Tibial artery (tissue), 4 donors: ENCODE results near the gene NCBP1.

Experiments
- DNase-seq, 2 donors: peaks; one replicate each; pipeline ENCODE4 v3.0.0-alpha.2; 2019
- H3K27ac ChIP-seq, 2 donors: fragments of 200-600 bp; sonication (generic) in 1 of 2; 1 replicate in 1 of 2; 2 replicates in 1 of 2; pipeline ENCODE4 v1.5.1; 2018 to 2019; ENCODE audit warnings: mild to moderate bottlenecking in 1 of 2
- H3K27me3 ChIP-seq, 2 donors: fragments of 200-600 bp; sonication (generic) in 1 of 2; one replicate each; pipeline versions ENCODE4 v1.5.1 to v1.6.0; 2016 to 2019
- H3K36me3 ChIP-seq, 3 donors: fragments of 200-600 bp; sonication (generic) in 2 of 3; one replicate each; pipeline ENCODE4 v1.5.1; 2016 to 2019; ENCODE audit warnings: mild to moderate bottlenecking in 2 of 3
- H3K4me1 ChIP-seq, 4 donors: fragments of 200-600 bp; sonication (generic) in 2 of 4; 1 replicate in 3 of 4; 2 replicates in 1 of 4; pipeline ENCODE4 v1.5.1; 2016 to 2019
- H3K4me3 ChIP-seq, 2 donors: fragments of 200-600 bp; sonication (generic) in 1 of 2; 1 replicate in 1 of 2; 2 replicates in 1 of 2; pipeline ENCODE4 v1.5.1; 2018 to 2019; ENCODE audit warnings: mild to moderate bottlenecking in 2 of 2
- H3K9me3 ChIP-seq, 3 donors: fragments of 200-600 bp; sonication (generic) in 1 of 3; one replicate each; pipeline ENCODE4 v1.5.1; 2016 to 2019
- CTCF ChIP-seq, 2 experiments: fragments of 200-600 bp in 1 of 2; fragments of 450-650 bp in 1 of 2; IDR thresholded peaks; one replicate each; pipeline ENCODE4 v1.5.1; 2017 to 2019; ENCODE audit warnings: antibody characterized with exemption in 2 of 2, mild to moderate bottlenecking in 1 of 2, moderate library complexity in 1 of 2
- intact Hi-C: fragments of 100-400 bp; cut with DNase I; formaldehyde crosslinking; loops from one replicate; pipeline ENCODE4 v1.15.0; 2023; ENCODE audit warnings: low total_unique reads

The NCBP1 gene

GRCh38 chr9:97704345-97704677 is 70.7 kb downstream of the NCBP1 start:
- Histone ChIP-seq H3K9me3 (no peaks in the 10 kb centered on the region), H3K27ac (peak overlapping the region; percentile 43 to 78), H3K36me3 (no peaks in the 10 kb centered on the region), H3K27me3 (peaks cover 0 to under 1% of the 10 kb centered on the region in 2 donors), H3K4me3 (no peak overlapping the region), H3K4me1 (peaks cover 0 to 14% (median 0%) of the 10 kb centered on the region in 4 donors)
- no peak for TF ChIP-seq CTCF (IDR thresholded peaks at IDR 0.05)
- intact Hi-C loops, result loop anchor here (10.0 kb wide), 1 partner anchor 280 kb away; the partner anchor contains the start of gene ANP32B
- DNase-seq, result no peak

GRCh38 chr9:97704851-97705250 is 71.2 kb downstream of the NCBP1 start:
- H3K4me1 ChIP-seq, result peaks cover 0 to 14% (median 0%) of the 10 kb centered on the region in 4 donors
- no peak for TF ChIP-seq CTCF (IDR thresholded peaks at IDR 0.05)
- no peaks in the 10 kb centered on the region for H3K36me3 ChIP-seq
- H3K4me3 ChIP-seq, result no peak overlapping the region
- DNase-seq, result no peak
- peaks cover 0 to 3% of the 10 kb centered on the region in 2 donors for H3K27me3 ChIP-seq
- H3K27ac ChIP-seq, result peak overlapping the region in 1 of 2 donors; percentile 78
- intact Hi-C loops, result loop anchor here (10.0 kb wide), 1 partner anchor 280 kb away; the partner anchor contains the start of gene ANP32B
- no peaks in the 10 kb centered on the region for H3K9me3 ChIP-seq

- Histone ChIP-seq H3K27ac (no peak overlapping the region), H3K9me3 (no peaks in the 10 kb centered on the region), H3K4me3 (no peak overlapping the region), H3K27me3 (peaks cover 0 to 3% of the 10 kb centered on the region in 2 donors), H3K4me1 (peaks cover 0 to 14% (median 0%) of the 10 kb centered on the region in 4 donors), H3K36me3 (no peaks in the 10 kb centered on the region)
- no peak for DNase-seq
- intact Hi-C loops, result loop anchor here (10.0 kb wide), 1 partner anchor 279 kb away; the partner anchor contains the start of gene ANP32B
- TF ChIP-seq CTCF (IDR thresholded peaks at IDR 0.05), result no peak
These were observed 71.8 kb downstream of the NCBP1 start for GRCh38 chr9:97705354-97705950.

GRCh38 chr9:97706246-97706645 is 72.6 kb downstream of the NCBP1 start:
- intact Hi-C loops, result loop anchor here (10.0 kb wide), 1 partner anchor 279 kb away; the partner anchor contains the start of gene ANP32B
- Histone ChIP-seq H3K9me3 (no peaks in the 10 kb centered on the region), H3K27ac (no peak overlapping the region), H3K27me3 (peaks cover 0 to 7% of the 10 kb centered on the region in 2 donors), H3K36me3 (no peaks in the 10 kb centered on the region), H3K4me1 (peaks cover 0 to 14% (median 0%) of the 10 kb centered on the region in 4 donors), H3K4me3 (no peak overlapping the region)
- no peak for DNase-seq
- no peak for TF ChIP-seq CTCF (IDR thresholded peaks at IDR 0.05)

- intact Hi-C loops, result loop anchor here (2.0 kb wide), 1 partner anchor 192 kb away; no protein-coding TSS in a partner anchor
- no peak overlapping the region for H3K4me3 ChIP-seq
- peaks cover 0 to 11% of the 10 kb centered on the region in 2 donors for H3K27me3 ChIP-seq
- DNase-seq, result peak in 1 of 2 donors; percentile 37
- no peaks in the 10 kb centered on the region for H3K36me3 ChIP-seq
- no peaks in the 10 kb centered on the region for H3K9me3 ChIP-seq
- H3K27ac ChIP-seq, result no peak overlapping the region
- H3K4me1 ChIP-seq, result no peaks in the 10 kb centered on the region
- peak; percentile 73 to 87 for TF ChIP-seq CTCF (IDR thresholded peaks at IDR 0.05)
These were observed 77.0 kb downstream of the NCBP1 start for GRCh38 chr9:97710356-97711222.
